GM23248 (cell line): ENCODE measurements around the gene DIABLO. TPM values are rescaled to one million over a fixed set of nuclear protein-coding genes. Genes with fewer than 3 reads are reported as not detected.

Source experiments
- DNase-seq: peaks from one replicate; pipeline ENCODE4 v3.0.0-alpha.2; 2015
- H2AFZ ChIP-seq: fragments of 200-600 bp; sonication (generic); 2 replicates; pipeline ENCODE4 v1.6.1; 2016; ENCODE audit warnings: antibody characterized with exemption
- H3F3A ChIP-seq: fragments of 200-600 bp; sonication (generic); 2 replicates; pipeline ENCODE4 v1.6.1; 2016; ENCODE audit warnings: mild to moderate bottlenecking, antibody characterized with exemption, mixed run types; ENCODE audit not compliant: insufficient read depth
- H3K27ac ChIP-seq: fragments of 200-600 bp; sonication (generic); 2 replicates; pipeline ENCODE4 v1.5.1; 2016; ENCODE audit warnings: mild to moderate bottlenecking
- H3K27me3 ChIP-seq: fragments of 200-600 bp; sonication (generic); replicated peaks from 2 replicates; pipeline ENCODE4 v1.6.1; 2016; ENCODE audit warnings: mild to moderate bottlenecking; ENCODE audit not compliant: insufficient read depth
- H3K36me3 ChIP-seq: fragments of 200-600 bp; sonication (generic); 2 replicates; pipeline ENCODE4 v1.6.1; 2016; ENCODE audit warnings: low read depth, mild to moderate bottlenecking
- H3K4me1 ChIP-seq: fragments of 200-600 bp; sonication (generic); 2 replicates; pipeline ENCODE4 v1.6.1; 2016; ENCODE audit warnings: mild to moderate bottlenecking; ENCODE audit not compliant: insufficient read depth
- H3K4me2 ChIP-seq: fragments of 200-600 bp; sonication (generic); one replicate; pipeline ENCODE4 v1.6.1; 2016; ENCODE audit warnings: mild to moderate bottlenecking; ENCODE audit not compliant: unreplicated experiment
- H3K4me3 ChIP-seq: fragments of 200-600 bp; sonication (generic); 2 replicates; pipeline ENCODE4 v1.5.1; 2016; ENCODE audit warnings: mild to moderate bottlenecking
- H3K79me2 ChIP-seq: fragments of 200-600 bp; sonication (generic); 2 replicates; pipeline ENCODE4 v1.6.1; 2016; ENCODE audit warnings: mild to moderate bottlenecking; ENCODE audit not compliant: insufficient read depth
- H3K9ac ChIP-seq: fragments of 200-600 bp; sonication (generic); 2 replicates; pipeline ENCODE4 v1.6.1; 2016; ENCODE audit warnings: mild to moderate bottlenecking
- H3K9me2 ChIP-seq: fragments of 200-600 bp; sonication (generic); 2 replicates; pipeline ENCODE4 v1.6.1; 2016; ENCODE audit warnings: mixed run types, mild to moderate bottlenecking, moderate library complexity; ENCODE audit not compliant: insufficient read depth
- H3K9me3 ChIP-seq: fragments of 200-600 bp; sonication (generic); one replicate; pipeline ENCODE4 v1.6.1; 2017; ENCODE audit warnings: low read depth
- H4K20me1 ChIP-seq: fragments of 200-600 bp; sonication (generic); 2 replicates; pipeline ENCODE4 v1.6.0; 2016; ENCODE audit not compliant: insufficient read depth
- EZH2 ChIP-seq: fragments of 200-600 bp; sonication (generic); IDR thresholded peaks from 2 replicates; pipeline ENCODE4 v1.6.1; 2018; ENCODE audit warnings: antibody characterized with exemption, mild to moderate bottlenecking; ENCODE audit not compliant: insufficient read depth, poor library complexity, severe bottlenecking
- EZH2phosphoT487 ChIP-seq: fragments of 200-600 bp; sonication (generic); IDR thresholded peaks from 2 replicates; pipeline ENCODE4 v1.6.1; 2018; ENCODE audit warnings: antibody characterized with exemption, moderate library complexity, mild to moderate bottlenecking, low read depth; ENCODE audit not compliant: insufficient read depth
- WGBS, 2 experiments: methylation state at CpG; one replicate each; pipeline ENCODE4 v1.1.6; 2015 to 2017; ENCODE audit warnings: low lambda C conversion rate in 2 of 2, low coverage in 1 of 2; ENCODE audit errors: missing lambda C conversion rate in 2 of 2; 5-methylcytosine and 5-hydroxymethylcytosine counted together
- in situ Hi-C: fragments of 300-500 bp; cut with MboI; formaldehyde crosslinking; loops from 2 replicates; pipeline ENCODE4 v1.15.0; 2020
- polyA plus RNA-seq: library from polyadenylated mRNA; unstranded; fragments of >200 nt; fragmentation: Nextera tagmentation; extraction: Ambion mirVana; gene quantifications from 2 replicates; pipeline ENCODE4 v1.2.1, GENCODE V29; 2016
- total RNA-seq: library from RNA; depleted of rRNA; stranded (reverse); fragments of >200 nt; shearing (Covaris generic); gene quantifications from 2 replicates; pipeline ENCODE4 v1.2.3, GENCODE V29; 2014

The DIABLO gene
- total and polyA plus RNA-seq, 2 experiments from 2014 or later: 50.6 to 67.6 TPM

DNA sequence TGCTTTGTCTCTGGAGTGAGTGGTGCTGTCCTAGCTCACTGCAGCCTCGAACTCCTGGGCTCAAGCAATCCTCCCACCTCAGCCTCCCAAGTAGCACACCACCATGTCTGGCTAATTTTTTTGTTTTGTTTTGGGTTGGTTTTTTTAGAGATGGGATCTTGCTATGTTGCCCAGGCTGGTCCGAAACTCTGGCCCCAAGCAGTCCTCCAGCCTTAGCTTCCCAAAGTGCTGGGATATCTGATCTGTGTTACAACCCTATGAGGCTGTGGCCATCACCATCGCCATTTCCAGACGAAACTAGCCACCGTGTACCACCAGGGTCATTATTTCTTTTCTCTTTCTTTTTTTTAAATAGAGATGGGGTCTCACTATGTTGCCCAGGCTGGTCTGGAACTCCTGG, 54.5 kb downstream of the DIABLO start:
- Histone ChIP-seq H2AFZ (no peak overlapping the region), H3K4me3 (no peak overlapping the region), H3K27me3 (peaks cover 5% of the 10 kb centered on the region), H3K4me2 (no peak overlapping the region), H3K9me3 (no peaks in the 10 kb centered on the region), H3K36me3 (no peaks in the 10 kb centered on the region), H3K9me2 (no peaks in the 10 kb centered on the region), H3K79me2 (no peaks in the 10 kb centered on the region), H3K4me1 (no peaks in the 10 kb centered on the region), H3K9ac (no peak overlapping the region), H3F3A (no peaks in the 10 kb centered on the region), H4K20me1 (no peaks in the 10 kb centered on the region), H3K27ac (no peak overlapping the region)
- no peak for TF ChIP-seq EZH2
- TF ChIP-seq EZH2phosphoT487: no peak
- 41 to 57% methylated on average over 5 of the region's 5 CpGs for WGBS, 2 experiments
- in situ Hi-C loops: no loop called here
- DNase-seq: no peak

DNA sequence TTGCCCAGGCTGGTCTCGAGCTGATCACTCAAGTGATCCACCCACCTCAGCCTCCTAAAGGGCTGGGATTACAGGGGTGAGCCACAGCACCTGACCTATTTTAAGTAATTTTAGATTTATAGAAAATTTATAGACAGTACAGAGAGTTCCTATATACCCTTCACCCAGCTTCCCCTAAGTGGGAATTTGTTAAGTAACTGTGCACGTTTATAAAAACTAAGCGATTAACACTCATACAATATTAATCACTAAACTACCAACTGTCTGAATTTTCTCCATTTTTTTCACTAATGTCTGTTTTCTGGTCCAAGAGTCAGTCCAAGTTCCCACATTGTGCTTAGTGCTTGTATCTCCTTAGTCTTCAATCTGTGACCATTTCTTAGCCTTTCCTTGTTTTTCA, 57.4 kb downstream of the DIABLO start:
- Histone ChIP-seq H3K9me2 (no peaks in the 10 kb centered on the region), H4K20me1 (no peaks in the 10 kb centered on the region), H3F3A (no peaks in the 10 kb centered on the region), H3K79me2 (no peaks in the 10 kb centered on the region), H3K27ac (no peak overlapping the region), H3K4me1 (no peaks in the 10 kb centered on the region), H3K9ac (no peak overlapping the region), H2AFZ (no peak overlapping the region), H3K9me3 (no peaks in the 10 kb centered on the region), H3K4me2 (no peak overlapping the region), H3K27me3 (peaks cover 5% of the 10 kb centered on the region; the same call in 1 of the 2 replicates), H3K4me3 (no peak overlapping the region), H3K36me3 (no peaks in the 10 kb centered on the region)
- TF ChIP-seq EZH2 (no peak), EZH2phosphoT487 (no peak)
- in situ Hi-C loops: no loop called here
- WGBS, 2 experiments: 56 to 59% methylated on average over 3 of the region's 3 CpGs
- no peak for DNase-seq

DNA sequence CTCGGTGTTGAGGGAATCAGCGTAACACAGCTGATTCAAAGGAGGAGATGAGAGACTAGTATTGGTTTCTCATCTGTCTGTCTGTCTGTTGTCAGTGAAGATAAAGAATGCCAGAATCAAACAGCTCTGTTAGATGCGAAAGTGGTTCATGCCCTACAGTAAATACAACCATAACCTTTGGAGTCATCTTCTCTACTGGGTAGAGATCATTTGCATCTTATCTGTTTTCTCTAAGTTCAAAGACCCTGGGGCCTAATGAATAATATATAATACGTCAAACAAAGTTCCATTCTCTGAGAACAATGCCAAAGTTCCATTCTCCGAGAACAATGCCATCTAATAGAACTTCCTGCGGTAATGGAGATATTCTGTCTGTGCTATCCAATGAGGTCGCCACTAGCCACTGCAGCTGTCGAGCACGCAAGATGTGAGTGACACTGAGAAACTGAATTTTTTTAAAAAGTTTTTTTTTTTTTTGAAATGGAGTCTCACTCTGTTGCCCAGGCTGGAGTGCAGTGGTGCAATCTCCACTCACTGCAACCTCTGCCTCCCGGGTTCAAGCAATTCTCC, 58.4 kb downstream of the DIABLO start:
- Histone ChIP-seq H3K9me2 (no peaks in the 10 kb centered on the region), H3K9ac (no peak overlapping the region), H2AFZ (no peak overlapping the region), H4K20me1 (no peaks in the 10 kb centered on the region), H3K4me2 (no peak overlapping the region), H3K9me3 (no peaks in the 10 kb centered on the region), H3K27me3 (no peaks in the 10 kb centered on the region; the same call in 1 of the 2 replicates), H3K4me3 (no peak overlapping the region), H3F3A (no peaks in the 10 kb centered on the region), H3K27ac (no peak overlapping the region), H3K4me1 (no peaks in the 10 kb centered on the region), H3K79me2 (no peaks in the 10 kb centered on the region), H3K36me3 (no peaks in the 10 kb centered on the region)
- in situ Hi-C loops: no loop called here
- no peak for DNase-seq
- WGBS, 2 experiments: 72 to 76% methylated on average over 10 of the region's 10 CpGs
- TF ChIP-seq EZH2 (no peak), EZH2phosphoT487 (no peak)

DNA sequence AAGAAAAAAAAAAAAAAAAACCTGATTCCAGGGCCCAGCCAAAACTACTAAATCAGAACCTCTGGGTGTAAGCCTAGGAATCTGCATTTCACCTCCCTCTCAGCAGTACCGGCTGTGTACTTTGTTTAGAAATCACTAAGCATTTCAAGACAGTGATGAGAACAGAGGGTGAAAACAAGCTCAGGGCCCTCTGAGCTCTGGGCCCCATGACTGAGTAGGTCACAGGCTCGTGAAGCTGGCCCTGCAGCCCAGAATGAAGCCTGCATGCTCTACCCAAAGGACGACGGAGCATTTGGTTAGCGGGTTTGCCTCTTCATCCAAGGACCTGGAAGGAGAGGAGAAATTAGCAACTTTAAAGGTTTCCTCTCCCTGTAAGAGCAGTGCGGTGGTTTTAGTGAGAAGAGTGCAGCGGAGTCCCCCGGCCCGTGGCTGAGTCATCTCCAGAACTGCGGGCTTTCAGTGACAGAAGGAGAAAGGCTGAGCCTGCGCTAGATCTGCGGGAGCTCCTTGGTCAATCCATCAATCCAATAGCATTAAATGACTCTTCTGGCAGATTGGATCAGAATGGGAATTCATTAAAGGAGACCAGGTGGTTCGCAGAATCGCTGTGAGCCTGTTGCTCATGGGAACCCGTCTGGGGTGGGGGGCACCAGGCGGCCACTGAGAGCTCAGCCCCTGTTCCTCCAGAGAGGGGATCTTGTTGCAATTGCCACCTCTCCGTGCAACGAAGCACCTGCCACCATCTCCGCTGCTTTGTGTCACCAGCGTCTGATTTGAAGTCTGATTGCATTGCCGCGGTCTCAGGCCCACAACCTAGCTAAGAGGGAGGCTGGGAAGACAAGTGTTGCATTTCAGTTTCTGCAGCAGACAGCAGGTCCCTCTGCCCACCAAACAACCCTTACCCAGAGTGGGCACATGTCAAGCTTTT, 59.2 kb downstream of the DIABLO start:
- 68 to 76% methylated on average over 21 to 22 of the region's 22 CpGs for WGBS, 2 experiments
- no peak overlapping the region for H3K9ac ChIP-seq
- in situ Hi-C loops: no loop called here

More for the DNA sequence above, 59.2 kb downstream of the DIABLO start:
- Histone ChIP-seq H2AFZ (no peak overlapping the region), H3K79me2 (no peaks in the 10 kb centered on the region), H3K9me3 (no peaks in the 10 kb centered on the region), H3F3A (no peaks in the 10 kb centered on the region), H3K9me2 (no peaks in the 10 kb centered on the region), H4K20me1 (no peaks in the 10 kb centered on the region), H3K4me1 (no peaks in the 10 kb centered on the region), H3K27me3 (no peaks in the 10 kb centered on the region; the same call in 1 of the 2 replicates), H3K27ac (no peak overlapping the region), H3K4me3 (no peak overlapping the region), H3K36me3 (no peaks in the 10 kb centered on the region), H3K4me2 (no peak overlapping the region)
- no peak for DNase-seq
- no peak for TF ChIP-seq EZH2phosphoT487
- TF ChIP-seq EZH2: no peak
